GM18526 (cell line): ENCODE data around the gene TMEM131L.

ENCODE experiments used
- POLR2A ChIP-seq: IDR thresholded peaks from 3 replicates; pipeline ENCODE4 v1.6.1; 2011; ENCODE audit not compliant: insufficient read length; ENCODE audit errors: extremely low read depth

The TMEM131L gene

GRCh38 chr4:153535772-153536513 lies 69.8 kb downstream of the TMEM131L start:
- TF ChIP-seq POLR2A: no peak

GRCh38 chr4:153537493-153537960 lies 71.4 kb downstream of the TMEM131L start:
- TF ChIP-seq POLR2A: no peak

GRCh38 chr4:153538487-153539357 lies 72.6 kb downstream of the TMEM131L start:
- TF ChIP-seq POLR2A: no peak

GRCh38 chr4:153539422-153539821 lies 73.3 kb downstream of the TMEM131L start:
- TF ChIP-seq POLR2A: no peak

- no peak for TF ChIP-seq POLR2A
Measured at GRCh38 chr4:153541456-153542096, 75.4 kb downstream of the TMEM131L start.

GRCh38 chr4:153542131-153542530 lies 76.0 kb downstream of the TMEM131L start:
- no peak for TF ChIP-seq POLR2A

- TF ChIP-seq POLR2A: no peak
Measured at GRCh38 chr4:153542834-153543233, 76.7 kb downstream of the TMEM131L start.

- no peak for TF ChIP-seq POLR2A
Measured at GRCh38 chr4:153543351-153543750, 77.2 kb downstream of the TMEM131L start.

GRCh38 chr4:153545822-153546221 lies 79.7 kb downstream of the TMEM131L start:
- no peak for TF ChIP-seq POLR2A

GRCh38 chr4:153546280-153546679 lies 80.1 kb downstream of the TMEM131L start:
- no peak for TF ChIP-seq POLR2A

GRCh38 chr4:153547520-153547919 lies 81.4 kb downstream of the TMEM131L start:
- TF ChIP-seq POLR2A: no peak

- no peak for TF ChIP-seq POLR2A
Measured at GRCh38 chr4:153549405-153549804, 83.2 kb downstream of the TMEM131L start.

GRCh38 chr4:153553155-153553818 lies 87.1 kb downstream of the TMEM131L start:
- no peak for TF ChIP-seq POLR2A

- no peak for TF ChIP-seq POLR2A
Measured at GRCh38 chr4:153553819-153554170, 87.6 kb downstream of the TMEM131L start.
